Uterus (tissue), 2 donors: ENCODE results near the gene PCDH9.

Experiments
- POLR2A ChIP-seq, 2 donors: fragments of 450-650 bp; IDR thresholded peaks; one replicate each; pipeline ENCODE4 v1.6.1; 2016; ENCODE audit warnings: antibody characterized with exemption in 2 of 2, mild to moderate bottlenecking in 1 of 2, moderate library complexity in 1 of 2
- TF ChIP-seq, protein P1 (sequence below), 4 experiments: fragments of 200-600 bp in 2 of 4; fragments of 450-650 bp in 2 of 4; sonication (generic) in 2 of 4; IDR thresholded peaks; one replicate each; pipeline ENCODE4 v1.5.1; 2016 to 2019; ENCODE audit warnings: antibody characterized with exemption in 4 of 4, mild to moderate bottlenecking in 2 of 4, moderate library complexity in 1 of 4

DNA sequence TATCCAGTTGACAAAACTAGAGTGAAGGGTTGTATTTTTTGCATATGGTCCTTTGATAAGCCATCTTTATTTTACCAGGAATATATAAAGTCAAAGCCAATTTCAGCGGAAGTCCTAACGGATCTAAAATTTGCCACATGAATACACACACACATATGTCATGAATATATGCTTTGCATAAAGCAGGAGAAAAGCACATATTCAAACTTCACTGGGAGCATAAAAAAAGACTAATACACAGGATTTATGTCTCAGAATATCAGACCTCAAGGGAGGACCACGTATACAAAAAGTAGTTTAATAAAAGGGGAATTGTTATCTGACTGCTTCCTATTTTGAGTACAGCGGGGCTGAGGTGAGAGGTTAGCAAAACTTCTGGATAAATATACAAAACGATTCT, 308.7 kb downstream of the PCDH9 start:
- TF ChIP-seq, protein P1, sequence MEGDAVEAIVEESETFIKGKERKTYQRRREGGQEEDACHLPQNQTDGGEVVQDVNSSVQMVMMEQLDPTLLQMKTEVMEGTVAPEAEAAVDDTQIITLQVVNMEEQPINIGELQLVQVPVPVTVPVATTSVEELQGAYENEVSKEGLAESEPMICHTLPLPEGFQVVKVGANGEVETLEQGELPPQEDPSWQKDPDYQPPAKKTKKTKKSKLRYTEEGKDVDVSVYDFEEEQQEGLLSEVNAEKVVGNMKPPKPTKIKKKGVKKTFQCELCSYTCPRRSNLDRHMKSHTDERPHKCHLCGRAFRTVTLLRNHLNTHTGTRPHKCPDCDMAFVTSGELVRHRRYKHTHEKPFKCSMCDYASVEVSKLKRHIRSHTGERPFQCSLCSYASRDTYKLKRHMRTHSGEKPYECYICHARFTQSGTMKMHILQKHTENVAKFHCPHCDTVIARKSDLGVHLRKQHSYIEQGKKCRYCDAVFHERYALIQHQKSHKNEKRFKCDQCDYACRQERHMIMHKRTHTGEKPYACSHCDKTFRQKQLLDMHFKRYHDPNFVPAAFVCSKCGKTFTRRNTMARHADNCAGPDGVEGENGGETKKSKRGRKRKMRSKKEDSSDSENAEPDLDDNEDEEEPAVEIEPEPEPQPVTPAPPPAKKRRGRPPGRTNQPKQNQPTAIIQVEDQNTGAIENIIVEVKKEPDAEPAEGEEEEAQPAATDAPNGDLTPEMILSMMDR (IDR thresholded peaks at IDR 0.05) = no peak
- TF ChIP-seq POLR2A (IDR thresholded peaks at IDR 0.05) = no peak
